Astrocyte (in vitro differentiated cells and primary cell): Measurements from ENCODE around the gene CKAP4. TPM values are rescaled to one million over a fixed set of nuclear protein-coding genes. Genes with fewer than 3 reads are reported as not detected.

Experiments used
- DNase-seq: peaks from one replicate; pipeline ENCODE4 v3.0.0-alpha.2; 2010; ENCODE audit warnings: low read depth
- FAIRE-seq: peaks from 2 replicates; lab custom pipeline; 2011; peaks lifted over from hg19 to GRCh38; lab: Jason Lieb, UNC
- H2AFZ ChIP-seq: 2 replicates; pipeline ENCODE4 v1.6.0; 2012; ENCODE audit warnings: low read depth, low read length, inconsistent platforms
- H3K27ac ChIP-seq: 2 replicates; pipeline ENCODE4 v1.5.1; 2011; ENCODE audit warnings: low read depth, low read length, inconsistent platforms
- H3K27me3 ChIP-seq: 2 replicates; pipeline ENCODE4 v1.6.0; 2011; ENCODE audit warnings: low read length, inconsistent platforms; ENCODE audit not compliant: insufficient read depth
- H3K36me3 ChIP-seq: 2 replicates; pipeline ENCODE4 v1.5.1; 2011; ENCODE audit warnings: low read length, inconsistent platforms; ENCODE audit not compliant: insufficient read depth
- H3K4me1 ChIP-seq: 2 replicates; pipeline ENCODE4 v1.5.1; 2011; ENCODE audit warnings: low read length, inconsistent platforms; ENCODE audit not compliant: insufficient read depth
- H3K4me2 ChIP-seq: 2 replicates; pipeline ENCODE4 v1.6.0; 2012; ENCODE audit warnings: low read length, inconsistent platforms
- H3K4me3 ChIP-seq: 2 replicates; pipeline ENCODE4 v1.5.1; 2011; ENCODE audit warnings: low read depth, mild to moderate bottlenecking, low read length, inconsistent platforms; ENCODE audit not compliant: insufficient read depth
- H3K79me2 ChIP-seq: 2 replicates; pipeline ENCODE4 v1.6.0; 2012; ENCODE audit warnings: mild to moderate bottlenecking, low read length, inconsistent platforms; ENCODE audit not compliant: insufficient read depth
- H3K9ac ChIP-seq: 2 replicates; pipeline ENCODE4 v1.6.0; 2012; ENCODE audit warnings: mild to moderate bottlenecking, low read length, inconsistent platforms
- H3K9me3 ChIP-seq: 2 replicates; pipeline ENCODE4 v1.5.1; 2012; ENCODE audit warnings: low read depth, mild to moderate bottlenecking, low read length, inconsistent platforms; ENCODE audit not compliant: insufficient read depth
- H4K20me1 ChIP-seq: 2 replicates; pipeline ENCODE4 v1.6.0; 2012; ENCODE audit warnings: low read length, inconsistent platforms; ENCODE audit not compliant: insufficient read depth
- H3K27ac Mint-ChIP-seq: one replicate; pipeline ENCODE4 v1.8.0; 2021; ENCODE audit warnings: mild to moderate bottlenecking, mixed read lengths; ENCODE audit not compliant: unreplicated experiment
- H3K27me3 Mint-ChIP-seq: one replicate; pipeline ENCODE4 v1.8.0; 2021; ENCODE audit warnings: low read depth, mixed read lengths; ENCODE audit not compliant: unreplicated experiment
- H3K36me3 Mint-ChIP-seq: one replicate; pipeline ENCODE4 v1.8.0; 2021; ENCODE audit warnings: low read depth, mixed read lengths; ENCODE audit not compliant: unreplicated experiment
- H3K4me1 Mint-ChIP-seq: one replicate; pipeline ENCODE4 v1.8.0; 2021; ENCODE audit warnings: low read depth, mixed read lengths; ENCODE audit not compliant: unreplicated experiment
- H3K4me3 Mint-ChIP-seq: one replicate; pipeline ENCODE4 v1.8.0; 2021; ENCODE audit warnings: mild to moderate bottlenecking, moderate library complexity, mixed read lengths; ENCODE audit not compliant: unreplicated experiment
- H3K9me3 Mint-ChIP-seq: one replicate; pipeline ENCODE4 v1.8.0; 2021; ENCODE audit warnings: mild to moderate bottlenecking, mixed read lengths; ENCODE audit not compliant: unreplicated experiment
- CTCF ChIP-seq: IDR thresholded peaks from 2 replicates; pipeline ENCODE4 v1.5.1; 2011; ENCODE audit warnings: low read depth, mild to moderate bottlenecking, inconsistent platforms, low read length, moderate library complexity; ENCODE audit not compliant: insufficient read depth
- EZH2 ChIP-seq: IDR thresholded peaks from 2 replicates; pipeline ENCODE4 v1.6.1; 2012; ENCODE audit warnings: mild to moderate bottlenecking, low read length, inconsistent platforms; ENCODE audit not compliant: insufficient read depth
- total RNA-seq: library from RNA; stranded (reverse); gene quantifications from 2 replicates; pipeline ENCODE4 v1.2.1, GENCODE V29; 2021

The CKAP4 gene
- total RNA-seq, 1 donor from 2014 or later: 324 TPM

DNA sequence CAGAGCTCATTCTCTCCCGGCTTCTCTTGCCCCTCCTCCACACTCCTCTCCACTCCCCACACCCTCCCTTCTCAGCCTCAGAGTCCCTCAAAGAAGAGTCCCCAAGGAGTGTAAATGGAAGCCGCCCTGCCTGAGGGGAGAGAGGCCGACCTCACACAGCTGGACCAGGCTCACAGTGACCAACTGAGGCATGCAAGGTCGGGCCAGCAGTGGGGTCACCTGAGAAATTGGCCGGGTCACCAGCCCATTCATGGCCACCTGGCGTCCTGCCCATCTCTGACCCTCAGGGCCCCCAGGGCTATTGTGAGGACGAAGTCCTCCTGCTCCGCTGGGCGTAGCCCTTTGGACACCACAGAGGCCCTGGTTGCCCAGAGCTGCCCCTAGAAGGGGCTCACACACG, 59.6 kb downstream of the CKAP4 start:
- no peak overlapping the region for H3K9ac ChIP-seq
- H3K4me1 ChIP-seq: no peaks in the 10 kb centered on the region
- Mint-ChIP-seq H3K9me3 (peaks cover 3% of the 10 kb centered on the region), H3K36me3 (no peaks in the 10 kb centered on the region), H3K4me3 (no peak overlapping the region), H3K27ac (no peak overlapping the region), H3K27me3 (peaks cover 7% of the 10 kb centered on the region), H3K4me1 (peaks cover 6% of the 10 kb centered on the region)
- no peak overlapping the region for H3K4me2 ChIP-seq
- H3K36me3 ChIP-seq: no peaks in the 10 kb centered on the region
- H3K79me2 ChIP-seq: no peaks in the 10 kb centered on the region
- no peaks in the 10 kb centered on the region for H3K9me3 ChIP-seq
- DNase-seq (no peak), FAIRE-seq (no peak)
- no peaks in the 10 kb centered on the region for H4K20me1 ChIP-seq
- no peak overlapping the region for H3K27ac ChIP-seq
- H3K27me3 ChIP-seq: peaks cover 16% of the 10 kb centered on the region
- no peak overlapping the region for H2AFZ ChIP-seq
- TF ChIP-seq CTCF (no peak), EZH2 (no peak)
- H3K4me3 ChIP-seq: no peak overlapping the region

Other genes with a start within 250 kb of the CKAP4 start
- gene NUAK1, start 109.1 kb downstream of the CKAP4 start, total RNA-seq: 94.0 and 96.1 TPM in 2 replicates
- 22.0 and 27.4 TPM in 2 replicates for gene TCP11L2, start 54.7 kb upstream of the CKAP4 start, total RNA-seq
- 10.9 and 11.7 TPM in 2 replicates for gene POLR3B, start 109.7 kb upstream of the CKAP4 start, total RNA-seq